H1 (cell line): ENCODE data around the gene TSEN2. TPM values are rescaled to one million over a fixed set of nuclear protein-coding genes. Genes with fewer than 3 reads are reported as not detected.

Experiments used
- CTCF ChIA-PET: fragments of 300-600 bp; sonication (Branson Sonifier 250); formaldehyde crosslinking; loops from one replicate; lab custom pipeline; 2021; ENCODE audit not compliant: partially characterized antibody; lab: Charles Lee
- POLR2A ChIA-PET: fragments of 300-600 bp; sonication (Branson Sonifier 250); formaldehyde crosslinking; loops from one replicate; lab custom pipeline; 2021; ENCODE audit warnings: inconsistent platforms; ENCODE audit not compliant: partially characterized antibody; lab: Charles Lee
- DNase-seq, 2 experiments: peaks; one replicate each; pipeline versions ENCODE4 v3.0.0 to v3.0.0-alpha.2; 2010 to 2022; ENCODE audit warnings: low spot score in 2 of 2, low read depth in 1 of 2, mixed read lengths in 1 of 2
- FAIRE-seq: peaks from 2 replicates; lab custom pipeline; 2011; peaks lifted over from hg19 to GRCh38; lab: Jason Lieb, UNC
- H2AFZ ChIP-seq: 2 replicates; pipeline ENCODE4 v1.8.1; 2012; ENCODE audit warnings: low read length, inconsistent platforms
- H2AK5ac ChIP-seq: 2 replicates; pipeline ENCODE4 v1.6.1; 2013; ENCODE audit warnings: low read depth, low read length
- H2BK120ac ChIP-seq: replicated peaks from 2 replicates; pipeline ENCODE3; 2013; ENCODE audit warnings: low read depth, low read length, inconsistent platforms
- H2BK12ac ChIP-seq: 2 replicates; pipeline ENCODE4 v1.6.1; 2013; ENCODE audit warnings: low read depth, low read length
- H2BK15ac ChIP-seq: 2 replicates; pipeline ENCODE4 v1.6.1; 2013; ENCODE audit warnings: low read length
- H2BK20ac ChIP-seq: 2 replicates; pipeline ENCODE4 v1.6.1; 2013; ENCODE audit warnings: low read length
- H2BK5ac ChIP-seq: 2 replicates; pipeline ENCODE4 v1.6.1; 2013; ENCODE audit warnings: low read depth, low read length
- H3K14ac ChIP-seq: 2 replicates; pipeline ENCODE4 v1.6.1; 2013; ENCODE audit warnings: inconsistent platforms; ENCODE audit not compliant: insufficient read length
- H3K18ac ChIP-seq: 2 replicates; pipeline ENCODE4 v1.6.1; 2013; ENCODE audit warnings: low read length; ENCODE audit errors: extremely low read depth
- H3K23ac ChIP-seq: 2 replicates; pipeline ENCODE4 v1.6.1; 2013; ENCODE audit warnings: inconsistent platforms; ENCODE audit not compliant: insufficient read length
- H3K23me2 ChIP-seq: 2 replicates; pipeline ENCODE4 v1.6.1; 2013; ENCODE audit warnings: low read depth, low read length
- H3K27ac ChIP-seq: 2 replicates; pipeline ENCODE4 v1.6.1; 2011; ENCODE audit warnings: low read depth, low read length, inconsistent platforms
- H3K27me3 ChIP-seq, 4 experiments: replicated peaks in 1 of 4; 1 replicate in 1 of 4; 2 replicates in 3 of 4; pipeline versions ENCODE4 v1.6.1 to v1.8.1; 2011 to 2013; ENCODE audit warnings: low read length in 3 of 4, mild to moderate bottlenecking in 3 of 4, inconsistent platforms in 2 of 4, mixed read lengths in 2 of 4, moderate library complexity in 1 of 4; ENCODE audit not compliant: control insufficient read depth in 3 of 4, insufficient read depth in 3 of 4; ENCODE audit errors: extremely low read depth in 1 of 4
- H3K36me3 ChIP-seq, 4 experiments: 2 replicates each; pipeline versions ENCODE4 v1.6.1 to v1.8.1; 2011 to 2013; ENCODE audit warnings: mild to moderate bottlenecking in 4 of 4, low read length in 3 of 4, moderate library complexity in 2 of 4, control low read depth in 1 of 4, inconsistent platforms in 1 of 4; ENCODE audit not compliant: insufficient read depth in 4 of 4, control insufficient read depth in 2 of 4
- H3K4ac ChIP-seq: replicated peaks from 2 replicates; pipeline ENCODE3; 2013; ENCODE audit warnings: low read length, low read depth, mixed read lengths, inconsistent platforms; ENCODE audit not compliant: insufficient read length
- H3K4me1 ChIP-seq, 4 experiments: replicated peaks in 1 of 4; 1 replicate in 1 of 4; 2 replicates in 3 of 4; pipeline versions ENCODE4 v1.6.1 to v1.8.1; 2011 to 2013; ENCODE audit warnings: low read length in 3 of 4, inconsistent platforms in 2 of 4, mixed read lengths in 1 of 4; ENCODE audit not compliant: insufficient read depth in 4 of 4, control insufficient read depth in 3 of 4
- H3K4me2 ChIP-seq, 2 experiments: 2 replicates each; pipeline versions ENCODE4 v1.6.1 to v1.8.1; 2011 to 2013; ENCODE audit warnings: low read depth in 2 of 2, low read length in 2 of 2, control low read depth in 1 of 2, inconsistent platforms in 1 of 2, mild to moderate bottlenecking in 1 of 2; ENCODE audit not compliant: insufficient read depth in 1 of 2
- H3K4me3 ChIP-seq, 4 experiments: fragments of 200-600, 300-600 bp in 1 of 4; sonication (generic), shearing (Covaris generic), sonication (Bioruptor Twin) in 1 of 4; 2 replicates each; pipeline versions ENCODE4 v1.5.1 to v1.8.1; 2011 to 2016; ENCODE audit warnings: low read length in 4 of 4, low read depth in 3 of 4, control low read depth in 2 of 4, inconsistent platforms in 2 of 4, mild to moderate bottlenecking in 2 of 4, mixed read lengths in 1 of 4, moderate library complexity in 1 of 4; ENCODE audit not compliant: insufficient read depth in 2 of 4; ENCODE audit errors: extremely low read depth in 1 of 4
- H3K56ac ChIP-seq: replicated peaks from 2 replicates; pipeline ENCODE3; 2013; ENCODE audit warnings: low read depth, mild to moderate bottlenecking, mixed read lengths, low read length, inconsistent platforms; ENCODE audit not compliant: insufficient read length
- H3K79me1 ChIP-seq: 2 replicates; pipeline ENCODE4 v1.6.1; 2013; ENCODE audit warnings: low read depth, low read length, control low read depth
- H3K79me2 ChIP-seq, 2 experiments: 2 replicates each; pipeline versions ENCODE4 v1.6.1 to v1.8.1; 2012 to 2013; ENCODE audit warnings: low read length in 2 of 2, mild to moderate bottlenecking in 2 of 2, inconsistent platforms in 1 of 2; ENCODE audit not compliant: insufficient read depth in 2 of 2, control insufficient read depth in 1 of 2
- H3K9ac ChIP-seq, 4 experiments: replicated peaks in 1 of 4; 1 replicate in 1 of 4; 2 replicates in 3 of 4; pipeline versions ENCODE4 v1.6.1 to v1.8.1; 2011 to 2013; ENCODE audit warnings: low read depth in 3 of 4, low read length in 3 of 4, control low read depth in 2 of 4, mild to moderate bottlenecking in 2 of 4, moderate library complexity in 2 of 4, inconsistent platforms in 1 of 4; ENCODE audit errors: extremely low read depth in 1 of 4
- H3K9me3 ChIP-seq, 2 experiments: 2 replicates each; pipeline versions ENCODE4 v1.6.1 to v1.8.1; 2012 to 2013; ENCODE audit warnings: mild to moderate bottlenecking in 2 of 2, moderate library complexity in 2 of 2, control low read depth in 1 of 2, inconsistent platforms in 1 of 2, low read depth in 1 of 2, low read length in 1 of 2, mixed read lengths in 1 of 2; ENCODE audit not compliant: insufficient read depth in 2 of 2
- H4K20me1 ChIP-seq, 2 experiments: replicated peaks in 1 of 2; 2 replicates each; pipeline versions ENCODE3 to v1.8.1; 2011 to 2013; ENCODE audit warnings: inconsistent platforms in 2 of 2, low read length in 2 of 2, mild to moderate bottlenecking in 1 of 2; ENCODE audit not compliant: insufficient read depth in 2 of 2, control insufficient read depth in 1 of 2
- H4K5ac ChIP-seq: 2 replicates; pipeline ENCODE4 v1.6.1; 2013; ENCODE audit warnings: low read length, low read depth, mixed read lengths, inconsistent platforms; ENCODE audit not compliant: insufficient read length
- H4K8ac ChIP-seq: 2 replicates; pipeline ENCODE4 v1.8.0; 2013; ENCODE audit warnings: mild to moderate bottlenecking, moderate library complexity, low read length, inconsistent platforms; ENCODE audit not compliant: insufficient read depth; ENCODE audit errors: extremely low read depth
- H4K91ac ChIP-seq: replicated peaks from 2 replicates; pipeline ENCODE3; 2013; ENCODE audit warnings: low read length, mixed read lengths, inconsistent platforms; ENCODE audit not compliant: insufficient read length
- CREB1 ChIP-seq: IDR thresholded peaks from 2 replicates; pipeline ENCODE4 v1.6.1; 2012; ENCODE audit warnings: inconsistent platforms
- GTF2F1 ChIP-seq: IDR thresholded peaks from 2 replicates; pipeline ENCODE4 v1.6.1; 2012; ENCODE audit warnings: low read depth, low read length, improper control_type of control experiment, borderline replicate concordance
- NANOG ChIP-seq: IDR thresholded peaks from 2 replicates; pipeline ENCODE4 v1.6.1; 2011; ENCODE audit warnings: low read length, low read depth, mild to moderate bottlenecking, inconsistent platforms; ENCODE audit not compliant: insufficient read depth, poor library complexity, severe bottlenecking
- RFX5 ChIP-seq: IDR thresholded peaks from 2 replicates; pipeline ENCODE4 v1.6.1; 2011; ENCODE audit warnings: low read depth, low read length, improper control_type of control experiment, borderline replicate concordance
- TCF12 ChIP-seq: IDR thresholded peaks from 2 replicates; pipeline ENCODE4 v1.6.1; 2011; ENCODE audit warnings: low read depth, mild to moderate bottlenecking, low read length
- polyA plus RNA-seq, 7 experiments: library from polyadenylated mRNA; depleted of rRNA in 3 of 7; stranded (reverse) in 5 of 7; unstranded in 2 of 7; fragments of >200 nt in 5 of 7; fragments of 200-250 nt in 2 of 7; gene quantifications; 1 replicate in 5 of 7; 2 replicates in 1 of 7; 4 replicates in 1 of 7; pipeline versions ENCODE4 v1.2.1 to v1.2.3, GENCODE V29; 2011 to 2013; ENCODE audit warnings: missing spikeins in 2 of 7, mixed read lengths in 2 of 7
- total RNA-seq: library from RNA; stranded (reverse); fragmentation: NEBNext Ultra II Directional; extraction: Animal tissue kit (Norgen Biotek cat#: 25700); gene quantifications from 2 replicates; pipeline ENCODE4 v1.2.1, GENCODE V29; 2021

Gene TSEN2
- total and polyA plus RNA-seq, 2 of the 8 experiments (the other 6 are each of a cell fraction or from before 2014, with no cell fraction given), result 16.1 to 22.4 TPM

- no peak for FAIRE-seq
- POLR2A ChIA-PET, result no interaction called here
- Histone ChIP-seq H3K36me3 (peaks cover 6 to 21% (median 16%) of the 10 kb centered on the region in 4 experiments; a peak in 7 of 8 replicates), H2AFZ (no peak overlapping the region)
- TF ChIP-seq RFX5 (no peak), NANOG (no peak), CREB1 (no peak), GTF2F1 (no peak), TCF12 (no peak)
- TF ChIP-seq, all 59 proteins: peak for 0
- Histone ChIP-seq H3K27ac (no peak overlapping the region), H3K79me1 (peaks cover 8% of the 10 kb centered on the region), H3K4me2 (no peak overlapping the region), H2BK5ac (no peak overlapping the region), H3K4me3 (no peak overlapping the region), H3K14ac (no peak overlapping the region), H2BK12ac (no peak overlapping the region), H3K23ac (no peak overlapping the region), H2BK20ac (no peak overlapping the region), H4K5ac (no peak overlapping the region), H3K4me1 (peaks cover 0 to 5% (median under 1%) of the 10 kb centered on the region in 4 experiments; a peak in 3 of 7 replicates), H3K27me3 (no peaks in the 10 kb centered on the region), H3K18ac (no peak overlapping the region), H3K79me2 (peaks cover 2 to 63% of the 10 kb centered on the region in 2 experiments; a peak in 3 of 4 replicates), H4K20me1 (peaks cover 2 to 16% of the 10 kb centered on the region in 2 experiments), H3K23me2 (no peaks in the 10 kb centered on the region), H3K9ac (no peak overlapping the region), H2BK120ac (no peak overlapping the region), H4K91ac (no peak overlapping the region), H3K4ac (no peak overlapping the region), H2AK5ac (no peak overlapping the region), H2BK15ac (no peak overlapping the region), H3K56ac (no peak overlapping the region), H3K9me3 (no peaks in the 10 kb centered on the region), H4K8ac (no peak overlapping the region)
- CTCF ChIA-PET, result interaction anchor here (0.6 to 1.4 kb wide), 5 partner anchors 11 to 496 kb away, joined by 3 to 4 read pairs (median 3); no protein-coding TSS in a partner anchor
- DNase-seq, result no peak
Measured at GRCh38 chr3:12566976-12567375, 82.7 kb downstream of the TSEN2 start.
